H9 (cell line): ENCODE measurements around the gene ACKR1. TPM values are rescaled to one million over a fixed set of nuclear protein-coding genes. Genes with fewer than 3 reads are reported as not detected.

Experiments used
- DNase-seq: peaks from one replicate; pipeline ENCODE4 v3.0.0-alpha.2; 2017
- H2AFZ ChIP-seq: one replicate; pipeline ENCODE4 v1.6.1; 2013; ENCODE audit warnings: mild to moderate bottlenecking, low read length, control low read depth, moderate library complexity
- H2AK5ac ChIP-seq: 2 replicates; pipeline ENCODE4 v1.6.1; 2013; ENCODE audit warnings: low read length, control low read depth, mixed read lengths; ENCODE audit not compliant: insufficient read length
- H2BK120ac ChIP-seq: one replicate; pipeline ENCODE4 v1.6.1; 2013; ENCODE audit warnings: low read depth, mild to moderate bottlenecking, low read length, control low read depth, inconsistent platforms; ENCODE audit not compliant: poor library complexity, severe bottlenecking
- H2BK12ac ChIP-seq: 2 replicates; pipeline ENCODE4 v1.6.1; 2013; ENCODE audit warnings: low read length, control low read depth, mixed read lengths, low read depth; ENCODE audit not compliant: insufficient read length
- H2BK15ac ChIP-seq: 2 replicates; pipeline ENCODE4 v1.6.1; 2013; ENCODE audit warnings: low read depth, low read length, control low read depth
- H2BK20ac ChIP-seq: one replicate; pipeline ENCODE4 v1.6.1; 2013; ENCODE audit warnings: low read depth, mild to moderate bottlenecking, low read length, control low read depth, inconsistent platforms; ENCODE audit not compliant: poor library complexity, severe bottlenecking
- H2BK5ac ChIP-seq: 2 replicates; pipeline ENCODE4 v1.6.1; 2013; ENCODE audit warnings: low read length, control low read depth, mixed read lengths; ENCODE audit not compliant: insufficient read length
- H3K14ac ChIP-seq: 2 replicates; pipeline ENCODE4 v1.6.1; 2013; ENCODE audit warnings: low read length, control low read depth; ENCODE audit not compliant: insufficient read depth
- H3K18ac ChIP-seq: 2 replicates; pipeline ENCODE4 v1.6.1; 2013; ENCODE audit warnings: low read depth, mild to moderate bottlenecking, mixed read lengths, low read length, control low read depth; ENCODE audit not compliant: insufficient read length
- H3K23ac ChIP-seq: 2 replicates; pipeline ENCODE4 v1.6.1; 2013; ENCODE audit warnings: low read length, control low read depth, mixed read lengths, low read depth; ENCODE audit not compliant: insufficient read length
- H3K23me2 ChIP-seq: 2 replicates; pipeline ENCODE4 v1.6.1; 2013; ENCODE audit warnings: low read depth, mild to moderate bottlenecking, mixed read lengths, low read length, control low read depth; ENCODE audit not compliant: insufficient read length, poor library complexity, severe bottlenecking
- H3K27ac ChIP-seq: 2 replicates; pipeline ENCODE4 v1.5.1; 2013; ENCODE audit warnings: low read length, control low read depth, mixed read lengths, low read depth; ENCODE audit not compliant: insufficient read length
- H3K27me3 ChIP-seq: 2 replicates; pipeline ENCODE4 v1.6.1; 2013; ENCODE audit warnings: low read length, control low read depth, inconsistent platforms; ENCODE audit not compliant: insufficient read depth
- H3K4ac ChIP-seq: 2 replicates; pipeline ENCODE4 v1.6.1; 2013; ENCODE audit warnings: low read depth, mild to moderate bottlenecking, control low read depth, inconsistent platforms, low read length, moderate library complexity
- H3K4me1 ChIP-seq: 2 replicates; pipeline ENCODE4 v1.6.1; 2013; ENCODE audit warnings: low read length, control low read depth, inconsistent platforms; ENCODE audit not compliant: insufficient read depth
- H3K4me2 ChIP-seq: 2 replicates; pipeline ENCODE4 v1.6.1; 2013; ENCODE audit warnings: low read length, control low read depth, mixed read lengths; ENCODE audit not compliant: insufficient read length, insufficient read depth
- H3K56ac ChIP-seq: 2 replicates; pipeline ENCODE4 v1.6.1; 2013; ENCODE audit warnings: low read depth, mild to moderate bottlenecking, mixed read lengths, low read length, control low read depth; ENCODE audit not compliant: insufficient read length
- H3K79me1 ChIP-seq: 2 replicates; pipeline ENCODE4 v1.6.1; 2013; ENCODE audit warnings: low read depth, mild to moderate bottlenecking, moderate library complexity, low read length, control low read depth, inconsistent platforms; ENCODE audit not compliant: insufficient read depth, poor library complexity, severe bottlenecking
- H3K79me2 ChIP-seq: 2 replicates; pipeline ENCODE4 v1.6.1; 2013; ENCODE audit warnings: low read length, control low read depth, inconsistent platforms; ENCODE audit not compliant: insufficient read depth
- H3K9ac ChIP-seq: 2 replicates; pipeline ENCODE4 v1.6.1; 2013; ENCODE audit warnings: low read length, control low read depth, mixed read lengths; ENCODE audit not compliant: insufficient read length; ENCODE audit errors: extremely low read depth
- H3K9me3 ChIP-seq: one replicate; pipeline ENCODE4 v1.6.1; 2013; ENCODE audit warnings: low read depth, low read length, inconsistent platforms; ENCODE audit not compliant: control insufficient read depth
- H3T11ph ChIP-seq: one replicate; pipeline ENCODE4 v1.6.1; 2013; ENCODE audit warnings: mild to moderate bottlenecking, low read length, control low read depth, inconsistent platforms
- H4K20me1 ChIP-seq: one replicate; pipeline ENCODE4 v1.6.1; 2013; ENCODE audit not compliant: control insufficient read depth, insufficient read length, insufficient read depth
- H4K5ac ChIP-seq: 2 replicates; pipeline ENCODE4 v1.6.1; 2013; ENCODE audit warnings: low read depth, mild to moderate bottlenecking, mixed read lengths, low read length, control low read depth; ENCODE audit not compliant: insufficient read length
- H4K8ac ChIP-seq: replicated peaks from 2 replicates; pipeline ENCODE4 v1.6.1; 2013; ENCODE audit warnings: low read length, control low read depth, mixed read lengths, low read depth; ENCODE audit not compliant: insufficient read length
- H4K91ac ChIP-seq: 2 replicates; pipeline ENCODE4 v1.6.1; 2013; ENCODE audit warnings: low read depth, mild to moderate bottlenecking, moderate library complexity, mixed read lengths, low read length, control low read depth; ENCODE audit not compliant: insufficient read length
- H3K27ac Mint-ChIP-seq, 3 experiments: 2 replicates in 2 of 3; 3 replicates in 1 of 3; pipeline ENCODE4 v1.8.0; 2020 to 2021; ENCODE audit warnings: mixed read lengths in 3 of 3, mild to moderate bottlenecking in 1 of 3, moderate library complexity in 1 of 3
- H3K27me3 Mint-ChIP-seq: 2 replicates; pipeline ENCODE4 v1.8.0; 2021; ENCODE audit warnings: low read depth, mild to moderate bottlenecking, moderate library complexity, mixed read lengths
- H3K36me3 Mint-ChIP-seq, 3 experiments: 2 replicates in 2 of 3; 3 replicates in 1 of 3; pipeline ENCODE4 v1.8.0; 2020 to 2021; ENCODE audit warnings: low read depth in 3 of 3, mixed read lengths in 3 of 3; ENCODE audit not compliant: insufficient read depth in 1 of 3
- H3K4me1 Mint-ChIP-seq, 2 experiments: 2 replicates each; pipeline ENCODE4 v1.8.0; 2020; ENCODE audit warnings: mixed read lengths in 2 of 2
- H3K4me3 Mint-ChIP-seq, 2 experiments: 2 replicates in 1 of 2; 3 replicates in 1 of 2; pipeline ENCODE4 v1.8.0; 2020 to 2021; ENCODE audit warnings: mild to moderate bottlenecking in 2 of 2, mixed read lengths in 2 of 2, moderate library complexity in 1 of 2
- H3K9me3 Mint-ChIP-seq, 2 experiments: 2 replicates in 1 of 2; 3 replicates in 1 of 2; pipeline ENCODE4 v1.8.0; 2020; ENCODE audit warnings: mild to moderate bottlenecking in 2 of 2, mixed read lengths in 2 of 2, moderate library complexity in 1 of 2
- WGBS: extraction: QIAGEN DNeasy Blood & Tissue Kit; methylation state at CpG from one replicate; pipeline ENCODE4 v1.1.7; 2013; ENCODE audit warnings: missing lambda C conversion rate, low lambda C conversion rate, mixed read lengths; ENCODE audit not compliant: insufficient read length; ENCODE audit errors: extremely low coverage; 5-methylcytosine and 5-hydroxymethylcytosine counted together
- total RNA-seq: library from RNA; stranded (reverse); gene quantifications from 2 replicates; pipeline ENCODE4 v1.2.1, GENCODE V29; 2021
- TF ChIP-seq, protein P1 (sequence below): fragments of 200-600 bp; sonication (generic); conservative IDR thresholded peaks from 3 replicates; pipeline ENCODE4 v1.8.0; 2021; ENCODE audit warnings: antibody characterized with exemption, mild to moderate bottlenecking

Gene ACKR1
- total RNA-seq, 1 experiment from 2014 or later = 0.26 TPM

- H3K4me1 Mint-ChIP-seq = peaks cover 12 to 17% of the 10 kb centered on the region in 2 experiments
- Histone ChIP-seq H4K91ac (no peak overlapping the region), H4K8ac (no peak overlapping the region), H2AK5ac (no peak overlapping the region), H3K27me3 (no peaks in the 10 kb centered on the region), H3K9me3 (no peaks in the 10 kb centered on the region), H3K23ac (no peak overlapping the region), H3K27ac (no peak overlapping the region), H3K23me2 (no peaks in the 10 kb centered on the region), H2BK15ac (no peak overlapping the region), H2AFZ (no peak overlapping the region), H2BK20ac (no peak overlapping the region), H3K79me1 (no peaks in the 10 kb centered on the region), H3K4me1 (no peaks in the 10 kb centered on the region), H2BK12ac (no peak overlapping the region), H3K18ac (no peak overlapping the region), H3K9ac (no peak overlapping the region), H3K14ac (no peak overlapping the region), H3K4ac (no peak overlapping the region), H4K5ac (no peak overlapping the region), H3K56ac (no peak overlapping the region), H3K4me2 (no peak overlapping the region), H3K79me2 (no peaks in the 10 kb centered on the region), H2BK5ac (no peak overlapping the region), H3T11ph (no peak overlapping the region), H2BK120ac (no peak overlapping the region), H4K20me1 (no peaks in the 10 kb centered on the region)
- no peaks in the 10 kb centered on the region for H3K36me3 Mint-ChIP-seq
- no peak for DNase-seq
- no peak overlapping the region for H3K27ac Mint-ChIP-seq
- TF ChIP-seq, protein P1, sequence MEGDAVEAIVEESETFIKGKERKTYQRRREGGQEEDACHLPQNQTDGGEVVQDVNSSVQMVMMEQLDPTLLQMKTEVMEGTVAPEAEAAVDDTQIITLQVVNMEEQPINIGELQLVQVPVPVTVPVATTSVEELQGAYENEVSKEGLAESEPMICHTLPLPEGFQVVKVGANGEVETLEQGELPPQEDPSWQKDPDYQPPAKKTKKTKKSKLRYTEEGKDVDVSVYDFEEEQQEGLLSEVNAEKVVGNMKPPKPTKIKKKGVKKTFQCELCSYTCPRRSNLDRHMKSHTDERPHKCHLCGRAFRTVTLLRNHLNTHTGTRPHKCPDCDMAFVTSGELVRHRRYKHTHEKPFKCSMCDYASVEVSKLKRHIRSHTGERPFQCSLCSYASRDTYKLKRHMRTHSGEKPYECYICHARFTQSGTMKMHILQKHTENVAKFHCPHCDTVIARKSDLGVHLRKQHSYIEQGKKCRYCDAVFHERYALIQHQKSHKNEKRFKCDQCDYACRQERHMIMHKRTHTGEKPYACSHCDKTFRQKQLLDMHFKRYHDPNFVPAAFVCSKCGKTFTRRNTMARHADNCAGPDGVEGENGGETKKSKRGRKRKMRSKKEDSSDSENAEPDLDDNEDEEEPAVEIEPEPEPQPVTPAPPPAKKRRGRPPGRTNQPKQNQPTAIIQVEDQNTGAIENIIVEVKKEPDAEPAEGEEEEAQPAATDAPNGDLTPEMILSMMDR = no peak
- WGBS = no CpG with 5 or more reads among the region's 2 CpGs
- no peak overlapping the region for H3K4me3 Mint-ChIP-seq
- no peaks in the 10 kb centered on the region for H3K9me3 Mint-ChIP-seq
- H3K27me3 Mint-ChIP-seq = peaks cover 2% of the 10 kb centered on the region; the same call in 1 of the 2 replicates
Observed at GRCh38 chr1:159180516-159180915, 24.2 kb upstream of the ACKR1 start.
